Right renal pelvis (tissue), 4 donors: ENCODE measurements around the gene ECI1. TPM values are rescaled to one million over a fixed set of nuclear protein-coding genes. Genes with fewer than 3 reads are reported as not detected.
"Not testable (repeated sequence)": the region's sequence is repeated elsewhere in the genome, so short reads cannot be mapped to it uniquely, and the experiment has no call there.

Experiments used
- DNase-seq, 4 donors: peaks; one replicate each; pipeline ENCODE4 v3.0.0-alpha.2; 2013; ENCODE audit warnings: low read depth in 4 of 4, low spot score in 3 of 4, missing footprints in 1 of 4
- polyA plus RNA-seq, 4 donors: library from polyadenylated mRNA; unstranded; fragments of 120-200 nt; gene quantifications; one replicate each; pipeline ENCODE4 v1.2.1, GENCODE V29; 2013; ENCODE audit not compliant: insufficient read length in 4 of 4

ECI1 gene
- polyA plus RNA-seq, 4 donors = 57.6 to 101 (median 69.3) TPM

GRCh38 chr16:2280981-2281542 is 29.7 kb upstream of the ECI1 start:
- DNase-seq = no peak

- no peak for DNase-seq
These were observed 29.1 kb upstream of the ECI1 start for GRCh38 chr16:2280461-2280860.

DNA sequence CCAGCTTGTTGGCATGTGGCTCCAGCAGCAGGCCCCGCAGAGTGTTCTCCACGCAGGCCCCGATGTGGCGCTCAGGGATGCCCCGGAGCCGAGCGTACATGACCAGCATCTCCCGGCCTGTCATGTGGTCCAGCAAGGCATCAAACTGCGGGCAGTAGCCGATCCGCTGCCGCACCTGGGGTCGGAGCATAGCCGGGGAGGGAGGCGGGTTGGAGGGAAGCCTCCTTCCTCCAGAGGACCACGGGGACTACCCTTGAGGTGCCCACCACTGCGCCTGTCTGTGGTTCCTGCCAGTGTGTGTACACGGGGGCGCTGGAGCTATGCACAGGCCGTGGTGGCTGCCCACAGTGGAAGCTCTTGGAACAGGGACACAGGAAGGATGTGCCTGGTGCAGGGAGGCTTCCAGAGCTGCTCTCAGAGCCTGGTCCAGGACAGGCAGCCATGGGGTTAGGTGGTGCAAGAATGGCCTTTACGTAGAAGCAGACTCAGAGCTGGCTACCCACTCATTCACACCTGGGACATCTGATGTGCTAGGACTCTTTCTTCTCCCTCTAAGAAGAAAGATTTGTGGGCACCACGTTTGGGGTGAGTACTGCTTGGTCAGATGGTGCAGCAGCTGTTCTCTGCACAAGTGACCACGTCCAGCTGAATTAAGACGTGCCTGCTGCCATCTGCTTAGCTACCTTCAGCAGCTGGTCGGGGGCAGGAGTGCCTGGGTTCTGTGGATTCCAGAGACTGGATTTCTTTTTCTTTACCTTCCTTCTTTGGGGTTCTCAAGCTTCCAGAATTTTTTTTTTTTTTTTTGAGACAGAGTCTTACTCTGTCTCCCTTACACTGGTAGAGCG is 27.8 kb upstream of the ECI1 start:
- DNase-seq = no peak

- no peak for DNase-seq
These were observed 26.9 kb upstream of the ECI1 start for GRCh38 chr16:2278272-2278608.

DNA sequence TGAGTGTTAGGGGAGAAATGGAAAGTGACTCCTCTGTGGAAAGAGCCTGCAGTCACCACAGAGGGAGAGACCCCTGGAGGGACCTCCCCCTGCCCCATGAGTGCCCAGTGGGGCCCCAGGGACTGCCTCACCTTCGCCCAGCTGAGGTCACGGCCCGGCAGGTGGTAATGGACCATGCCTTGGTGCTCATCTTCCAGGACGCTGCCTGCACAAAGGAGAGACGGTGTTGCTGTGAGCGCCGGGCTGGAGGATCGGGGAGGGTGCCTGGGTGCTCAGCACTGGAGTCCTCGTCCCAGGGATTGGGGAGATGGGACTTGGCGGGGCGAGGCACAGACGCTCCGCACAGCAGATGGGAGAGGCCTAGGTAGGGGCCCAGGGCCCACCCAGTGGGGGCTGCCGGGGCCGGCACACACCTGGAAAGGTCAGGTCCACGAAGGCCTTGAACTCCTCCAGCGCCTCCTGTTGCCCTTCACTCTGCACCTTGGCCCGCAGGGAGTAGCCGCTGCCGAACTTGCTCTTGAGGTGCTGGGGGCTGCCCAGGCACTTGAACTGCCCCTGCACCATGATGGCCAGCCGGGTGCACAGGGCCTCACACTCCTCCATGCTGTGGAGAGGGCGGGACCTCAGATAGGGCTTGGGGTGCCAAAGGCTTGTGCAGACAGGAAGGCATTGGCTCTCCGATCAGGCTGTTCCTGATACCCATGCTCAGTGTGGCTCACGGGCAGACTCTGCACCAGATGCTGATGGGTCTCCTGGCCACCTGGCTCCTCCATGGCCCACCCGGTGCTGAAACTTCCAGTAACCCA is 26.3 kb upstream of the ECI1 start:
- DNase-seq = no peak

DNA sequence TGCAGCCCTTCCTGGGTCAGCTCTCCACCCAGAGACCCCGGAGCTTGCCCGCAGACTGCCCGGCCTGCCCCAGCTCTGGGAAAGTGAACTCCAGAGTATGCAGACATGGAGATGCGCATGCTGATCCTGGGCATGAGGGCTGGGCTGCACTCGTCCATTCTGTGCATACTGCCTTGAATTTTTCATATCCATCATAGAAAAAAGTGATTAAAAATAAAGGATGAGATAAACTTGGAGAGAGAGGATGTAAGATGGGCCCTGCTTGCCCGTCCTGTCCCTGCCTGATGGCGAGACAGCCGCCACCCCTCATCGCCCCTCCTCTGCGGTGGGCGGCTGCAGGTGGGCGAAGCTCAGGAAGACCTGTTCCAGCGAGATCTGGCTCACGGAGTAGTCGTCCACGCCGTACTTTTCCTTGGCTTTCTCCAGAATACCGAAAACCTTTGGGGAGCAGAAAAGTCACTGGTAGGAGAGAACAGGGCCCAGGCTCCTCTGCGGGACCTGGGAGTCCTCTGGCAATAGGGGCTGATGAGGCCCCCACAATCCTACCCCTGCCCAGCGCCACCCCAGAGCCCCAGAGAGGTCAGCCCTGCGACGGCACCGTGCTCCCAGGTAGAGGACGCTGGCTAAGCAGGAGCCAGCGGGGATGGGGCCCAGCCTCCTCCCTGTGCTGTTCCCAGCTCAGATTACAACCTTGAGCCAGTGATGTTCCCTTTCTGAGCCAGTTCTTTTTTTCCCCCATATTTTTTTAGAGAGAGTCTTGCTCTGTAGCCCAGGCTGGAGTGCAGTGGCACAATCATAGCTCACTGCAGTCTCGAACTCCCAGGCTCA is 25.2 kb upstream of the ECI1 start:
- no peak for DNase-seq

- no peak for DNase-seq
These were observed 24.3 kb upstream of the ECI1 start for GRCh38 chr16:2275476-2276367.

DNA sequence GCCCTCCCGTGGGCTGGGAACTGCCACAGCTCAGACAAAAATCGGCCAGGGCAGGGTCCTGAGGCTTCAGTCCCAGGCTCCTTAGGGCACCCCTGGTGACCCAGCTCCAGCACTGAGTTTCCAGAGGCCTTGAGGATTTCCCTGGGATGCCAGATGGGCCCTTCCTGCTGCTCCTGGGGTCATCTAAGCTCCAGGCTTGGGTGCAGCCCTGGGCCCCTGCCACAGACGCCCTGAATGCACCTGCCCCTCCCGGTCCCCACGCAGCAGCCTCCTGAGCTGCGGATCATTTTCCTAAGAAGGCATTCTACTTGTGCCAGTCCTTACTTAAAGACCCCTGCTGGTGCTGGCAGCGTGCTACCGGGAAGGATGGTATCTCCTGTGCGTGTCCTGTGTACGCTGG is 22.5 kb upstream of the ECI1 start:
- no peak for DNase-seq

GRCh38 chr16:2273484-2273883 is 22.1 kb upstream of the ECI1 start:
- no peak for DNase-seq

GRCh38 chr16:2271848-2272461 is 20.6 kb upstream of the ECI1 start:
- DNase-seq = no peak

DNA sequence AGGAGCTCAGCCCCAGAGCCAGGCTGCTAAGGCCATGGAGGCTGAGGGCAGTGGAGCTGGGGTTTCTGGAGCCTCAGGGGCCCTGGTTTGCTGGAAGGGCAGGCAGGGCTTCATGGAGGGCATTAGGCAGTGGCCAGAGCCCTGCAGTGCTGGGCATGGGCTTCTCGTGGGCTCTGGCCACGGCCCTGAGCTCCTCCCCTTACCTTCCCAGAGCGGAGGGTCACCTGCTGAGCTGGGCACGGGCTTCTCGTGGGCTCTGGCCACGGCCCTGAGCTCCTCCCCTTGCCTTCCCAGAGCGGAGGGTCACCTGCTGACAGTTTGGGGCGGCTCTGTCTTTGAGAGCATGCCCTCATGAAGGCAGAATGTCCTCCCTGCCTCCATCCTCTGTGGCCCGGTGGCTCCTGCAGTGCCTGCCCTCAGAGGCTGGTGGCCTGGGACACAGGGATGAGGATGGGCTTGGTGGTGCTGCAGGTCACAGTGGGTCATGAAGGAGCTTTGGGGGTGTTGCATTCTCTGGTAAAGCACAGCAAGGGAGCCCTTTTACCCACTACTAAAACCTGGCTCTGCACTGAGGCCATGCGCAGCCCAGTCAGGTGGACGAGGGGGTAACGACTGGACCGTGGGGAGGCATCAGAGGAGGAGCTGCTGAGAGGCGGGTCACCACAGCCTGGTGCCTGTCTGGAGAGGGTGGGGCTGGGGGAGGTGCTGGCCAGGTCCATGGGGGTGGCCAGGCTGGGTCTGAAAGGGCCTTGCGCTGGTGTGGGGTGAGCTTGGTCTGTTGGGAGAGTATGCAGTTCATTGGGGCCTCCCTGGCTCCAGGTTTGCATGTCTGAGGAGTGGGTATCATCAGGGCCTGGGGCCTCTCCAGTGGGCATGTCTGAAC is 19.4 kb upstream of the ECI1 start:
- no peak for DNase-seq

DNA sequence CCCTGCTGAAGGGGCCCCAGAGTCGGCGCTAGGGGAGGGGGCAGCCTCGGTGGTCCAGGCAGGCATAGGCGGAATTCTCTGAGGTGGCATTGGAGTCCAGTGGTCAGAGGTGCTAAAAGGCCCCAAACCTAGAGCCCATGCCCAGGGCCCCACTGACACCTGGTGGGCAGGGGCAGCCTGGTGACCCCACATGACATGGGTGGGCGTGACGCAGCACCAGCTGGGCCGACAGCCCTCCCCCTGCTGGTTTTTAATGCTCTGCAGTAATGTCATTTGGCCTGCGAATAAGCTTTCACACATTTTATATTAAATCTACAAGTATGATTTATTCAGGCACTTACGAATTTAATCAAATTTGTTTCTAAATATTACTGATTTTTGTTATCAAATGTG is 18.7 kb upstream of the ECI1 start:
- DNase-seq = no peak

DNA sequence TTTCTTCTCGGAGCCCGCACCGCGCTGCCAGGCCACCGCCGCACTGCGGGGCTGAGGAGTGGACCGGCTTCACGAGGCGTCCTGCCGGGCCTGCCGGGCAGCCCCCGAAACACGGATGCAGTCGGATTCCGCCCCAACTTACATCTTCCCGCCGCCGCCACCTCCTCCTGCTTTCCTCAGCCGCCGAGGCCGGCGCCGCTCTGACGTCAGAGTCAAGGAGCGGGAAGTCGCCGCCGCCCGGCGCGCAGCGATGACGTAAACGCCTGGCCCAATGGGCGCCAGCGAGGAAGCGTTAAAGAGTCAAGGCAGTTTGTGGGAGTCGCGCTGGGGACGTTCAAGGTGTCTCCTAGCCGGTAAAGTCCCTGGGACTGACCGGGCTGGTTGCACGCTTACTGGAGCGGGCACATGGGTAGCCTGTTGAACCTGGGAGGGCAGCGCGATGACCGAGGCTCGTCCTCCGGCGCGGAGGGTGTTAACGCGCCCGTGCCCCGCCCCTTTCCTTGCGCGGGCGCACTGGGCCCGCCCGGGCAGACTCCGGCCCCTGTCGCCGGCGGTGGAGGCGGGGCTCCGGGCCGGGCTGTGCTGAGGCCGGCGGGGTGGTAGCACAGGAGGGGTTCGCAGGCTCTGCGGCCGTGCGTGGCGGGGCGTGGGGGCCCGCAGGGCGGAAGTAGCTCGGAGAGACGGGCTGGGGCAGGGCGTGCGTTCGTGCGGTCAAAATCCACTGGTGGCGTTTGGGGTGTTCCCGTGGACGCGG is 16.7 kb upstream of the ECI1 start, which contains the start of gene RNPS1:
RNPS1 (minus strand) TSS at position 214 of the 754 bp plus-strand sequence. CDS start 3,483 bp downstream, outside the sequence.
- peak; percentile 93 to 100 (median 96) for DNase-seq

- DNase-seq = not testable (repeated sequence)
These were observed 16.1 kb upstream of the ECI1 start for GRCh38 chr16:2267505-2267912.

GRCh38 chr16:2266887-2267286 is 15.5 kb upstream of the ECI1 start:
- DNase-seq = not testable (repeated sequence)

DNA sequence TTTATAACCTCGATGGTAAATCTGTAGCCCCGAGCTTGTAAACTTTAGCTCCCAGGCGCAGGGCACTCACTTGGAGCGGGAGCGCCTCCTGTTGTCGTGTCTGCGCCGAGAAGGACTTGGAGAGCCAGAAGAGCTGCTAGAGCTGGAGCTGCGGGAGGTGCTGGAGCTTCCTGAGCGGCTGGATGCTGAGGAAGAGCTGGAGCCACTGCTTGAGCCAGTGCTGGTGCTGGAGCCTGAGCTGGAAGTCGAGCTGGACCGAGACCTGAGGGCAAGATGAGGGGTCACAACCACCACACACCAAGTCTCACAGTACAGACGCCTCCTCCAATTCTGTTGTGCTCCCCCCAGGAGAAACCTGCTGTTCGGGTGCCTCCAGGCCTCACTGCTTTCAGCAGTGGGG is 11.6 kb upstream of the ECI1 start:
- not testable (repeated sequence) for DNase-seq

- no peak for DNase-seq
These were observed 8.9 kb upstream of the ECI1 start for GRCh38 chr16:2260250-2260649.
